ENCODE measurements around the gene KLC4.

The KLC4 gene

GRCh38 chr6:43035495-43036194, 23.8 kb upstream of the KLC4 start:
- no peaks in the 10 kb centered on the region for H3K9me2 ChIP-seq (ENCODE audit: low read depth, low read length)
- no peaks in the 10 kb centered on the region for H3F3A ChIP-seq (ENCODE audit: insufficient read depth, low read length)
- no peak overlapping the region for H3K4me3 ChIP-seq (ENCODE audit: low read depth, low read length, poor library complexity, severe bottlenecking)
- no peaks in the 10 kb centered on the region for H3K4me1 ChIP-seq (ENCODE audit: insufficient read depth, low read length, severe bottlenecking)
- no peaks in the 10 kb centered on the region for H3K9me3 ChIP-seq (ENCODE audit: low read length)
- H3K4me2 ChIP-seq (ENCODE audit: low read length), result no peak overlapping the region
- TF ChIP-seq CTCF (IDR thresholded peaks at IDR 0.05; ENCODE audit: low read length), result no peak
- no peak for TF ChIP-seq EZH2 (IDR thresholded peaks at IDR 0.05; ENCODE audit: borderline replicate concordance, low read length)
- no peaks in the 10 kb centered on the region for H3K79me2 ChIP-seq (ENCODE audit: insufficient read depth, low read length)
- peaks cover 68% of the 10 kb centered on the region for H3K36me3 ChIP-seq (ENCODE audit: insufficient read depth, low read length)
- H4K20me1 ChIP-seq (ENCODE audit: insufficient read depth, low read length), result no peaks in the 10 kb centered on the region
- no peak overlapping the region for H3K9ac ChIP-seq (ENCODE audit: low read length)
- H3K27ac ChIP-seq (ENCODE audit: low read depth, low read length, poor library complexity, severe bottlenecking), result no peak overlapping the region
- H3K27me3 ChIP-seq (ENCODE audit: insufficient read depth, low read length), result no peaks in the 10 kb centered on the region
- H2AFZ ChIP-seq (ENCODE audit: low read length), result no peak overlapping the region

GRCh38 chr6:43036712-43037111, 22.7 kb upstream of the KLC4 start:
- H3K9me3 ChIP-seq (ENCODE audit: low read length), result no peaks in the 10 kb centered on the region
- no peak overlapping the region for H3K4me3 ChIP-seq (ENCODE audit: low read depth, low read length, poor library complexity, severe bottlenecking)
- H4K20me1 ChIP-seq (ENCODE audit: insufficient read depth, low read length), result no peaks in the 10 kb centered on the region
- H3K79me2 ChIP-seq (ENCODE audit: insufficient read depth, low read length), result no peaks in the 10 kb centered on the region
- H3K4me2 ChIP-seq (ENCODE audit: low read length), result no peak overlapping the region
- TF ChIP-seq EZH2 (IDR thresholded peaks at IDR 0.05; ENCODE audit: borderline replicate concordance, low read length) (no peak), CTCF (IDR thresholded peaks at IDR 0.05; ENCODE audit: low read length) (no peak)
- no peak overlapping the region for H3K9ac ChIP-seq (ENCODE audit: low read length)
- no peak overlapping the region for H2AFZ ChIP-seq (ENCODE audit: low read length)
- H3F3A ChIP-seq (ENCODE audit: insufficient read depth, low read length), result no peaks in the 10 kb centered on the region
- H3K4me1 ChIP-seq (ENCODE audit: insufficient read depth, low read length, severe bottlenecking), result no peaks in the 10 kb centered on the region
- no peaks in the 10 kb centered on the region for H3K27me3 ChIP-seq (ENCODE audit: insufficient read depth, low read length)
- no peaks in the 10 kb centered on the region for H3K9me2 ChIP-seq (ENCODE audit: low read depth, low read length)
- no peak overlapping the region for H3K27ac ChIP-seq (ENCODE audit: low read depth, low read length, poor library complexity, severe bottlenecking)
- H3K36me3 ChIP-seq (ENCODE audit: insufficient read depth, low read length), result peaks cover 69% of the 10 kb centered on the region

GRCh38 chr6:43037197-43037596, 22.2 kb upstream of the KLC4 start:
- H3K9me2 ChIP-seq (ENCODE audit: low read depth, low read length), result no peaks in the 10 kb centered on the region
- H4K20me1 ChIP-seq (ENCODE audit: insufficient read depth, low read length), result no peaks in the 10 kb centered on the region
- no peaks in the 10 kb centered on the region for H3F3A ChIP-seq (ENCODE audit: insufficient read depth, low read length)
- no peaks in the 10 kb centered on the region for H3K9me3 ChIP-seq (ENCODE audit: low read length)
- H3K36me3 ChIP-seq (ENCODE audit: insufficient read depth, low read length), result peaks cover 64% of the 10 kb centered on the region
- H3K4me1 ChIP-seq (ENCODE audit: insufficient read depth, low read length, severe bottlenecking), result no peaks in the 10 kb centered on the region
- no peaks in the 10 kb centered on the region for H3K79me2 ChIP-seq (ENCODE audit: insufficient read depth, low read length)
- H3K9ac ChIP-seq (ENCODE audit: low read length), result no peak overlapping the region
- H2AFZ ChIP-seq (ENCODE audit: low read length), result no peak overlapping the region
- H3K27me3 ChIP-seq (ENCODE audit: insufficient read depth, low read length), result no peaks in the 10 kb centered on the region
- no peak overlapping the region for H3K4me2 ChIP-seq (ENCODE audit: low read length)
- H3K4me3 ChIP-seq (ENCODE audit: low read depth, low read length, poor library complexity, severe bottlenecking), result no peak overlapping the region
- TF ChIP-seq CTCF (IDR thresholded peaks at IDR 0.05; ENCODE audit: low read length), result no peak
- TF ChIP-seq EZH2 (IDR thresholded peaks at IDR 0.05; ENCODE audit: borderline replicate concordance, low read length), result no peak
- no peak overlapping the region for H3K27ac ChIP-seq (ENCODE audit: low read depth, low read length, poor library complexity, severe bottlenecking)
